HEK293 (cell line): ENCODE measurements around the gene SPACA4.
"Not testable (repeated sequence)": the region's sequence is repeated elsewhere in the genome, so short reads cannot be mapped to it uniquely, and the experiment has no call there.

Source experiments
- CTCF ChIP-seq: fragments of 450-650 bp; formaldehyde crosslinking; IDR thresholded peaks from 2 replicates; pipeline ENCODE4 v1.5.1; 2016; ENCODE audit warnings: missing biosample characterization, missing genetic modification characterization
- HOXD13 ChIP-seq: sonication (generic); formaldehyde crosslinking; IDR thresholded peaks from 2 replicates; pipeline ENCODE4 v1.8.0; 2022; ENCODE audit warnings: missing genetic modification reagents, borderline replicate concordance
- ZNF148 ChIP-seq: fragments of 450-650 bp; formaldehyde crosslinking; IDR thresholded peaks from 2 replicates; pipeline ENCODE4 v1.5.0; 2017; ENCODE audit warnings: missing biosample characterization, missing genetic modification characterization, borderline replicate concordance

GRCh38 chr19:48577908-48578307 lies 28.6 kb upstream of the SPACA4 start:
- TF ChIP-seq HOXD13 (CRISPR knock-in tag); ZNF148 (tag by site-specific recombination); CTCF (tag by site-specific recombination): not testable (repeated sequence)
